Measurements from ENCODE around the gene ANKRD6.

ANKRD6 gene

DNA sequence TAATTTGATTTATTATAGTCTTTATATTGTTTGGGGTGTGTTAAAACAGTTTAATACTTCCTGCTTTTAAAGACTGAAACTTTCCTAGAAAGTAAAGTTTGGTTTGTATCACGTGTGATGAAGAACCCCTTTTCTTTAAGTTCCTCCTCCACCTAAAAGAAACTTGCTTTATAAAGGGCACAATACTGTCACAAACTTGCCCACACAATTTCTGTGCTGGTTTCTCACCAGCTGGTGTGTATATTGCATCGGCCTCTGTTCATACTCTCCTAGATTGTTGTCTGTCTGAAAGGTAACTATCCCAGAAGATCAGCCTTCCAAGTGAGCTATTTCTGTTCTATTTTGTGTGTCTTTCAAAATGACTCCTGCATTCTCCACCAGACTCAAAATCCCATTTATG is 46.9 kb downstream of the ANKRD6 start:
- H3K4me3 ChIP-seq (ENCODE audit: low read depth, low read length), result no peak overlapping the region
- no peak for DNase-seq (ENCODE audit: low read depth)
- TF ChIP-seq, protein P1, sequence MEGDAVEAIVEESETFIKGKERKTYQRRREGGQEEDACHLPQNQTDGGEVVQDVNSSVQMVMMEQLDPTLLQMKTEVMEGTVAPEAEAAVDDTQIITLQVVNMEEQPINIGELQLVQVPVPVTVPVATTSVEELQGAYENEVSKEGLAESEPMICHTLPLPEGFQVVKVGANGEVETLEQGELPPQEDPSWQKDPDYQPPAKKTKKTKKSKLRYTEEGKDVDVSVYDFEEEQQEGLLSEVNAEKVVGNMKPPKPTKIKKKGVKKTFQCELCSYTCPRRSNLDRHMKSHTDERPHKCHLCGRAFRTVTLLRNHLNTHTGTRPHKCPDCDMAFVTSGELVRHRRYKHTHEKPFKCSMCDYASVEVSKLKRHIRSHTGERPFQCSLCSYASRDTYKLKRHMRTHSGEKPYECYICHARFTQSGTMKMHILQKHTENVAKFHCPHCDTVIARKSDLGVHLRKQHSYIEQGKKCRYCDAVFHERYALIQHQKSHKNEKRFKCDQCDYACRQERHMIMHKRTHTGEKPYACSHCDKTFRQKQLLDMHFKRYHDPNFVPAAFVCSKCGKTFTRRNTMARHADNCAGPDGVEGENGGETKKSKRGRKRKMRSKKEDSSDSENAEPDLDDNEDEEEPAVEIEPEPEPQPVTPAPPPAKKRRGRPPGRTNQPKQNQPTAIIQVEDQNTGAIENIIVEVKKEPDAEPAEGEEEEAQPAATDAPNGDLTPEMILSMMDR (IDR thresholded peaks at IDR 0.05; ENCODE audit: low read depth, low read length, missing control alignments), result no peak

DNA sequence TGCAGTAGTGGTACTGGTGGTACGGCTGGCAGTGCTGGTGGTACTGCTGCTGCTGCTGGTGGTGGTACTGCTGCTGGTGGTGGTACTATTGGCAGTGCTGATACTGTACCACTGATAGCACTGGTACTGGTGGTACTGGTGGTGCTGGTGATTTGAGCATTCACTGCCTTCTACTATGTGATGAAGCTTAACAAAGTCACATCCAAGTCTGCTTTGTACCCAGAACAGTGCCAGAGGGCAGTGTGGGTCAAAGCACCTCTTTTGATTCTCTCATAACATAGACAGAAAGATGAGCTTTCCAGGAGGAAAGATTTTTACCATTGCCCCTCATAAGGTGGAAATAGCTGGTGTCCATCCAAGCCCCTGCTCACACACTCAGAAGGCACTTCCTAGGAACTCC is 48.7 kb downstream of the ANKRD6 start:
- no peak for DNase-seq (ENCODE audit: low read depth)
- TF ChIP-seq, protein P1 (IDR thresholded peaks at IDR 0.05; ENCODE audit: low read depth, low read length, missing control alignments), result no peak
- H3K4me3 ChIP-seq (ENCODE audit: low read depth, low read length), result no peak overlapping the region

DNA sequence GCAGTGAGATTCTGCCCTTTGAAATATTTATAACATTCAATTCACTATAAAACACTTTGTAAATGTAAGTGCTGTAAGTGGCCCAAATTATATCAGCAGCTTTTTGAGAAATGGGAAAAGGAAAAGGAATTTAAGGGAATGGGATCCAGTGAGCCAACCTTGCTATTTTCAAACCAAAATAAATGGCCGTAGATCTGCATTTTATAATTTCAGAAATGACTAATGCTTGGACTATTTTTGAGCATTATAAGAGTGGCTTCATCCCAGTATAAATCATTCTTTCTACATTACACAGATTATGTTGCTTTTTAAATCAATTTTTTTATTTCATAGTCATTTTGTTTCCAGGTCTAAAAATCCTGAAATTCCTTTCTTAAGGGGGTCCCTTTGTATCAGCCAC is 49.2 kb downstream of the ANKRD6 start:
- TF ChIP-seq, protein P1 (IDR thresholded peaks at IDR 0.05; ENCODE audit: low read depth, low read length, missing control alignments), result no peak
- no peak for DNase-seq (ENCODE audit: low read depth)
- no peak overlapping the region for H3K4me3 ChIP-seq (ENCODE audit: low read depth, low read length)

DNA sequence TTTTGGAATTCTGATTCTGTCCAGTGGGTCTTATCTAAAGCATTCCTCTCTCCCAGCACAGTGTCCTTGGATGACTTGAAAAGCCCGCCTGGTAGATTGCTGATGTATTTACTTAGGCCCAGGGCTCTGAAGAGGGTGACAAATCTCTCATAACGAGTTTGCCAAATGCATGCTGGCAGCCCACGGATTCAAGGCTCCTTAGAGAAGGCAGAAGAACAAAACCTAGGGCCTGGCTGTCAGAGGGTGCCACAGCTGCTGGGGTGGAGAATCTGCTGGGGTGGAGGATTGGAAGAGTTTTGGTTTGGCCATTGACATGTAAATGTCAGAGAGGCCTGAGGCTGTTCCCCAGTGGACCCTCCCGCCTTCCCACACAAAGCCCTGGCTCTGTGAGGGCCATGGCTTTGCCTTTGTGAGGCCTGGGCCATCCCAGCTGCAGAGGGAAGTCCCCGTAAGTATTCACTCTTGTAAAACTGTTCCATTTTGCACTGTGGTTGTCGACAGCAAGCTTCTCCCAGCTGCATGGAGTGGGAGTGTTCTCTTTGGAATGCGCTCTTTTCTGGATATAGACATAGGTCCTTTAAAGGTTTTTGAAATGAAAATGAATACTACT is 50.3 kb downstream of the ANKRD6 start:
- H3K4me3 ChIP-seq (ENCODE audit: low read depth, low read length), result no peak overlapping the region
- TF ChIP-seq, protein P1 (IDR thresholded peaks at IDR 0.05; ENCODE audit: low read depth, low read length, missing control alignments), result no peak
- DNase-seq (ENCODE audit: low read depth), result no peak

DNA sequence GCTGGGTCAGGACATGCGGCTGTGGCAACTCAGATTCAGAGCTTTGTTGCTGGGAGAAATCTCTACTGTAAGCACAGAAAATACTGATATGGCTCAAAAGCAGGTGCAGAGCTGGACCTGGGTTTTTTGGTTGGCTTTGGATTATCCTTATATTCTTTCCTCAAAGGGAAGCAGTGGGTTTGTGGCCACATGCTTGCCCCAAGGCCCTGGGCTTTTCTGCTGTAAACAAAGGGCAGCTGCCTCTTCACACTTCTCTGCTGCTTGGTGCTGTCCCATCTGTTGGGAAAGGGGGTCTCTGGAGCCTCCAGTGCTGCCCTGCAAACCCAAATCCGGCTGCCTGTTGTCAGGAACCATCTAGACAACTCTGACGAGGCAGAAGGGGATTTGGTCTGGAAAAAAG is 52.4 kb downstream of the ANKRD6 start:
- no peak for DNase-seq (ENCODE audit: low read depth)
- TF ChIP-seq, protein P1 (IDR thresholded peaks at IDR 0.05; ENCODE audit: low read depth, low read length, missing control alignments), result no peak
- no peak overlapping the region for H3K4me3 ChIP-seq (ENCODE audit: low read depth, low read length)

DNA sequence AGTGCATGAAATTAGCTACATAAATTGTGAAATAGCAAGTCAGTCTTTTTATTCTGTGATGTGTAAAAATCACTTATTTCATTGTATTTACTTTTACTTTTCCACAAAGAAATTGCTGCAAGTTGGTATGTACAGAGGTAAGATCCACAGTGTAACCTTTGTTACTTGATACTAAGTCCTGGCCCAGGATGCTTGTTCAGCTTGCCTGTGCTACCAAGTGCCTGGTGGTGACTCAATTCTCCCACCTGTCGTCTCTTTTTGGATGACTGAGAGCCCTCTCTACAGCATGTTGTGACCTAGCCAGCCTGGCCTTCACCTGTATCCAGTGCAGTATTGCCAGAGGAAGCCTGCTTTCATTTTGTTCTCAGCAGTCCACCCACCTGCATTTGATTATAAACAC is 54.9 kb downstream of the ANKRD6 start:
- TF ChIP-seq, protein P1 (IDR thresholded peaks at IDR 0.05; ENCODE audit: low read depth, low read length, missing control alignments), result no peak
- no peak for DNase-seq (ENCODE audit: low read depth)
- no peak overlapping the region for H3K4me3 ChIP-seq (ENCODE audit: low read depth, low read length)

DNA sequence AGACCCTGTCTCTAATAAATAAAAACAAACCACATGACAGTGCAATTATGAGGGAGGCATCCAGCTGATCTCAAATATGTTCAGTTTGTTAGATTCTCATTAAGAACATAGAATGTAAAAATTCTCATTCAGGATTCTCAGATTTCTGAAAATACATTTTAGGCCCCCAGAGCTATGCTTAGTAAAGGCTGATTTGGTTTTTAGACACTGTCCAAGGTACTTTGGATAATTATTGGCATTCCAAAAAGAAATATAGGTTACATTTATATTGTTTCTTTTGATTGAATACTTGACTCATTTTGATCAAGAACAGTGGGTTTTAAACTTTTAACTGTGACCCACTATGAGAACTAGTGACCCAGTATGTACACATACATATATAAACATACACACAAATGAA is 55.5 kb downstream of the ANKRD6 start:
- TF ChIP-seq, protein P1 (IDR thresholded peaks at IDR 0.05; ENCODE audit: low read depth, low read length, missing control alignments), result no peak
- no peak overlapping the region for H3K4me3 ChIP-seq (ENCODE audit: low read depth, low read length)
- DNase-seq (ENCODE audit: low read depth), result no peak
